Smooth muscle cell (in vitro differentiated cells): ENCODE data around the gene CNOT6. TPM values are rescaled to one million over a fixed set of nuclear protein-coding genes. Genes with fewer than 3 reads are reported as not detected.

Experiments
- DNase-seq: peaks from one replicate; lab custom pipeline; 2025; ENCODE audit not compliant: unreplicated experiment; lab: John Stamatoyannopoulos, UW
- H2AFZ ChIP-seq: fragments of 200-600 bp; sonication (generic); 2 replicates; pipeline ENCODE4 v1.6.0; 2016; ENCODE audit warnings: antibody characterized with exemption, low read depth, mild to moderate bottlenecking
- H3F3A ChIP-seq: fragments of 200-600 bp; sonication (generic); 2 replicates; pipeline ENCODE4 v1.6.0; 2017; ENCODE audit warnings: antibody characterized with exemption, low read depth
- H3K27ac ChIP-seq: fragments of 200-600 bp; sonication (generic); 2 replicates; pipeline ENCODE4 v1.5.1; 2016; ENCODE audit warnings: low read depth, mild to moderate bottlenecking
- H3K27me3 ChIP-seq: fragments of 200-600 bp; sonication (generic); 2 replicates; pipeline ENCODE4 v1.6.1; 2016; ENCODE audit warnings: low read depth, mild to moderate bottlenecking
- H3K36me3 ChIP-seq: fragments of 200-600 bp; sonication (generic); 2 replicates; pipeline ENCODE4 v1.5.1; 2016; ENCODE audit warnings: low read depth
- H3K4me1 ChIP-seq: fragments of 200-600 bp; sonication (generic); 2 replicates; pipeline ENCODE4 v1.5.1; 2016; ENCODE audit warnings: low read depth
- H3K4me2 ChIP-seq: fragments of 200-600 bp; sonication (generic); 2 replicates; pipeline ENCODE4 v1.6.0; 2016; ENCODE audit warnings: mild to moderate bottlenecking
- H3K4me3 ChIP-seq: fragments of 200-600 bp; sonication (generic); 2 replicates; pipeline ENCODE4 v1.5.1; 2016; ENCODE audit warnings: mild to moderate bottlenecking
- H3K79me2 ChIP-seq: fragments of 200-600 bp; sonication (generic); 2 replicates; pipeline ENCODE4 v1.6.0; 2016; ENCODE audit warnings: low read depth, mild to moderate bottlenecking
- H3K9ac ChIP-seq: fragments of 200-600 bp; sonication (generic); 2 replicates; pipeline ENCODE4 v1.6.0; 2016; ENCODE audit warnings: low read depth
- H3K9me3 ChIP-seq: fragments of 200-600 bp; sonication (generic); replicated peaks from 2 replicates; pipeline ENCODE4 v1.5.1; 2016; ENCODE audit warnings: low read depth
- H4K20me1 ChIP-seq: fragments of 200-600 bp; sonication (generic); 2 replicates; pipeline ENCODE4 v1.6.0; 2016; ENCODE audit warnings: low read depth
- CTCF ChIP-seq: fragments of 200-600 bp; sonication (generic); IDR thresholded peaks from 2 replicates; pipeline ENCODE4 v1.5.1; 2017; ENCODE audit warnings: borderline replicate concordance, mild to moderate bottlenecking, antibody characterized with exemption; ENCODE audit not compliant: insufficient read depth, poor library complexity, severe bottlenecking
- WGBS: methylation state at CpG from one replicate; pipeline ENCODE4 v1.1.7; 2016; ENCODE audit warnings: low lambda C conversion rate; 5-methylcytosine and 5-hydroxymethylcytosine counted together
- polyA plus RNA-seq: library from polyadenylated mRNA; unstranded; fragments of >200 nt; fragmentation: Nextera tagmentation; extraction: Ambion mirVana; gene quantifications from 2 replicates; pipeline ENCODE4 v1.2.1, GENCODE V29; 2016
- total RNA-seq: library from RNA; depleted of rRNA; stranded (reverse); fragments of >200 nt; gene quantifications from 2 replicates; pipeline ENCODE4 v1.2.3, GENCODE V29; 2014

CNOT6 gene
- total and polyA plus RNA-seq, 2 experiments from 2014 or later, result 6.2 to 19.7 TPM

- no peaks in the 10 kb centered on the region for H3K36me3 ChIP-seq
- no peak overlapping the region for H3K9ac ChIP-seq
- H3K27me3 ChIP-seq, result peaks cover 5% of the 10 kb centered on the region
- no peak overlapping the region for H2AFZ ChIP-seq
- H4K20me1 ChIP-seq, result no peaks in the 10 kb centered on the region
- no peak for TF ChIP-seq CTCF
- no peaks in the 10 kb centered on the region for H3K79me2 ChIP-seq
- no peaks in the 10 kb centered on the region for H3F3A ChIP-seq
- no peaks in the 10 kb centered on the region for H3K9me3 ChIP-seq
- H3K4me1 ChIP-seq, result no peaks in the 10 kb centered on the region
- no peak overlapping the region for H3K27ac ChIP-seq
- H3K4me2 ChIP-seq, result no peak overlapping the region
- DNase-seq, result no peak
- 89% methylated on average over 15 of the region's 15 CpGs for WGBS
- no peak overlapping the region for H3K4me3 ChIP-seq
Observed at GRCh38 chr5:180612683-180613082, 118.5 kb downstream of the CNOT6 start.

- Histone ChIP-seq H3K4me2 (no peak overlapping the region), H3K36me3 (no peaks in the 10 kb centered on the region), H4K20me1 (no peaks in the 10 kb centered on the region), H3F3A (no peaks in the 10 kb centered on the region), H3K27me3 (peaks cover 5% of the 10 kb centered on the region), H3K9ac (no peak overlapping the region), H3K27ac (no peak overlapping the region), H3K4me1 (no peaks in the 10 kb centered on the region), H3K9me3 (no peaks in the 10 kb centered on the region), H3K4me3 (no peak overlapping the region), H3K79me2 (no peaks in the 10 kb centered on the region), H2AFZ (no peak overlapping the region)
- no peak for TF ChIP-seq CTCF
- WGBS, result 87% methylated on average over 15 of the region's 19 CpGs
- no peak for DNase-seq
Observed at GRCh38 chr5:180613188-180613813, 119.1 kb downstream of the CNOT6 start.

GRCh38 chr5:180613814-180614188, 119.6 kb downstream of the CNOT6 start:
- no peaks in the 10 kb centered on the region for H3K79me2 ChIP-seq
- H3K4me2 ChIP-seq, result no peak overlapping the region
- 92% methylated on average over 11 of the region's 11 CpGs for WGBS
- H2AFZ ChIP-seq, result no peak overlapping the region
- no peaks in the 10 kb centered on the region for H3F3A ChIP-seq
- TF ChIP-seq CTCF, result no peak
- no peak overlapping the region for H3K4me3 ChIP-seq
- no peak overlapping the region for H3K27ac ChIP-seq
- H3K9ac ChIP-seq, result no peak overlapping the region
- no peaks in the 10 kb centered on the region for H3K36me3 ChIP-seq
- DNase-seq, result no peak
- H4K20me1 ChIP-seq, result no peaks in the 10 kb centered on the region
- no peaks in the 10 kb centered on the region for H3K9me3 ChIP-seq
- H3K27me3 ChIP-seq, result peaks cover 5% of the 10 kb centered on the region
- H3K4me1 ChIP-seq, result no peaks in the 10 kb centered on the region

GRCh38 chr5:180618487-180618828, 124.3 kb downstream of the CNOT6 start:
- no peaks in the 10 kb centered on the region for H3K79me2 ChIP-seq
- no peaks in the 10 kb centered on the region for H3F3A ChIP-seq
- no peaks in the 10 kb centered on the region for H3K4me1 ChIP-seq
- peak overlapping the region; percentile 57 for H3K4me3 ChIP-seq
- H3K4me2 ChIP-seq, result peak overlapping the region; percentile 95
- H2AFZ ChIP-seq, result peak overlapping the region; percentile 80
- H3K27me3 ChIP-seq, result peaks cover 19% of the 10 kb centered on the region
- H3K36me3 ChIP-seq, result no peaks in the 10 kb centered on the region
- DNase-seq, result no peak
- H3K27ac ChIP-seq, result no peak overlapping the region
- WGBS, result 17% methylated on average over 15 of the region's 15 CpGs
- H3K9ac ChIP-seq, result no peak overlapping the region
- H4K20me1 ChIP-seq, result no peaks in the 10 kb centered on the region
- TF ChIP-seq CTCF, result no peak
- H3K9me3 ChIP-seq, result no peaks in the 10 kb centered on the region
